ENCODE data around the gene KIAA0930.

GRCh38 chr22:45201678-45202332, 38.9 kb downstream of the KIAA0930 start:
- TF ChIP-seq CTCF (conservative IDR thresholded peaks at IDR 0.05; ENCODE audit: low read depth in 2 of 2) (no peak), EZH2phosphoT487 (IDR thresholded peaks at IDR 0.05; ENCODE audit: unreplicated experiment) (no peak), REST (IDR thresholded peaks at IDR 0.05; ENCODE audit: unreplicated experiment) (no peak), EZH2 (IDR thresholded peaks at IDR 0.05; ENCODE audit: low read depth, unreplicated experiment) (no peak), POLR2AphosphoS5 (IDR thresholded peaks at IDR 0.05; ENCODE audit: low read depth) (no peak)

Data from GM23338 (cell line).